ENCODE data around the gene RNF181.

The RNF181 gene

DNA sequence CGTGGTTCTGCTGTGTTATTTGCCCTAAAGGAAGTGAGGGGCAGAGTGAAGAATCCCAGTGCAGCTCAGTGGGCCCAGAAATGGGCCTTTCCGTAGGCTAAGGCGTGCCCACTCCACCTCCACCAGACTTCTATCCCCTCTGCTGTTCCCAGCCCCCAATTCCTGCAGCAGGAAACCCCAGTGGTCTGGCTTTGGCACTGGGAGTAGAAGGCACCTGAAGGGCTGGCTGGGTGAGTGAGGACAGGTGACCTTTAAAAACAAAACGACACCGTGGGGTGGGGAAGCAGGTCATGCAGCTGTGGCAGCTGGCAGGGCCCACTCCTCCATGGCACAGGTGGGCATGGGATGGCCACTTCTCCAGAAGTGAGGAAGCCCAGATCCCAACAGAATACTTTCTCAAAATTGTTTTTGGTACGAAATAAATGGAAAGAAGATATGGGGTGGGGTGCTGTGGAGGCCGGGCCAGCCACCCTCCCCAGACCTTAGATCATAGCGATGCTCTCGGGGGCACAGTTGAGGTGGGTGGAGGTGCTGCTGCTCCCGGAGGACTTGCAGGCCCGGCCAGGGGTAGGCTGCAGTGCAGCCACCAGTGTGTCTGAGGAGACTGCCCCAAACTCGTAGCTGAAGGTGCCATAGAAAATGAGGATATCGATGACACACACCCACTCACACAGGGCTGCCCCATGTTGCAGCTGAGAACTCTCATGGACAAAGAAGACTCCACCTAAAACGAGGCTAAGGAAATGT is 3.2 kb downstream of the RNF181 start:
- no peaks in the 10 kb centered on the region for H3K9me3 ChIP-seq
- TF ChIP-seq CTCF (IDR thresholded peaks at IDR 0.05): no peak
- peaks cover 0 to 63% (median 39%) of the 10 kb centered on the region in 4 donors for H3K4me1 ChIP-seq
- H3K4me3 ChIP-seq: no peak overlapping the region
- no peak for DNase-seq
- H3K36me3 ChIP-seq: peaks cover 6 to 47% (median 24%) of the 10 kb centered on the region in 3 donors
- H3K27me3 ChIP-seq: no peaks in the 10 kb centered on the region
- H3K27ac ChIP-seq: no peak overlapping the region
- intact Hi-C loops (cut with DNase I; ENCODE audit: low total_unique reads): no loop called here

GRCh38 chr2:85599468-85600234 is 4.1 kb downstream of the RNF181 start:
- no peak overlapping the region for H3K27ac ChIP-seq
- no peaks in the 10 kb centered on the region for H3K9me3 ChIP-seq
- no peak for TF ChIP-seq CTCF (IDR thresholded peaks at IDR 0.05)
- DNase-seq: no peak
- peaks cover 6 to 47% (median 24%) of the 10 kb centered on the region in 3 donors for H3K36me3 ChIP-seq
- H3K4me1 ChIP-seq: peaks cover 6 to 66% (median 44%) of the 10 kb centered on the region in 4 donors
- intact Hi-C loops (cut with DNase I; ENCODE audit: low total_unique reads): no loop called here
- no peak overlapping the region for H3K4me3 ChIP-seq
- H3K27me3 ChIP-seq: no peaks in the 10 kb centered on the region

DNA sequence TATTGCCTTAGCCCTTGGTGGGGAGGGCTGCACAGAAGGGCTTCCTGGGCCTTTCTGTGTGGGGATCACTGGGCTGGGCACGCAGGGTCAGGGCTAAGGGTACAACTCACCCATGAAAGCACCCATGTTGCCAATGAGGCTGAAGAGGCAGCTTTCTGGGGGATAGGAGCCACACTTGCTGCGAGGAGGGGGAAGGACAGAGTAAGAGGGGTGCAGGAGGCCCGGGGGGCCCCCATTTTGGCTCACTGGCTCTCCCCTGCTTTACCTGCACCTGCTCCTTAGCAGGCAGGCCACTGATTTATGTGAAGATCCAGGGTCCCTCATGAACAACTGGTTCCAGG is 4.7 kb downstream of the RNF181 start:
- no peak for DNase-seq
- Histone ChIP-seq H3K4me1 (peaks cover 8 to 69% (median 46%) of the 10 kb centered on the region in 4 donors), H3K9me3 (no peaks in the 10 kb centered on the region), H3K27me3 (no peaks in the 10 kb centered on the region), H3K27ac (no peak overlapping the region), H3K36me3 (peaks cover 6 to 47% (median 24%) of the 10 kb centered on the region in 3 donors), H3K4me3 (no peak overlapping the region)
- intact Hi-C loops (cut with DNase I; ENCODE audit: low total_unique reads): no loop called here
- no peak for TF ChIP-seq CTCF (IDR thresholded peaks at IDR 0.05)

- H3K9me3 ChIP-seq: no peaks in the 10 kb centered on the region
- H3K4me1 ChIP-seq: peaks cover 8 to 76% (median 53%) of the 10 kb centered on the region in 4 donors
- peak overlapping the region; percentile 82 to 88 for H3K27ac ChIP-seq
- H3K4me3 ChIP-seq: peak overlapping the region; percentile 69 to 82
- H3K36me3 ChIP-seq: peaks cover 6 to 47% (median 24%) of the 10 kb centered on the region in 3 donors
- DNase-seq: no peak
- H3K27me3 ChIP-seq: no peaks in the 10 kb centered on the region
- intact Hi-C loops (cut with DNase I; ENCODE audit: low total_unique reads): no loop called here
- no peak for TF ChIP-seq CTCF (IDR thresholded peaks at IDR 0.05)
These were observed 5.6 kb downstream of the RNF181 start for GRCh38 chr2:85600951-85601770.

DNA sequence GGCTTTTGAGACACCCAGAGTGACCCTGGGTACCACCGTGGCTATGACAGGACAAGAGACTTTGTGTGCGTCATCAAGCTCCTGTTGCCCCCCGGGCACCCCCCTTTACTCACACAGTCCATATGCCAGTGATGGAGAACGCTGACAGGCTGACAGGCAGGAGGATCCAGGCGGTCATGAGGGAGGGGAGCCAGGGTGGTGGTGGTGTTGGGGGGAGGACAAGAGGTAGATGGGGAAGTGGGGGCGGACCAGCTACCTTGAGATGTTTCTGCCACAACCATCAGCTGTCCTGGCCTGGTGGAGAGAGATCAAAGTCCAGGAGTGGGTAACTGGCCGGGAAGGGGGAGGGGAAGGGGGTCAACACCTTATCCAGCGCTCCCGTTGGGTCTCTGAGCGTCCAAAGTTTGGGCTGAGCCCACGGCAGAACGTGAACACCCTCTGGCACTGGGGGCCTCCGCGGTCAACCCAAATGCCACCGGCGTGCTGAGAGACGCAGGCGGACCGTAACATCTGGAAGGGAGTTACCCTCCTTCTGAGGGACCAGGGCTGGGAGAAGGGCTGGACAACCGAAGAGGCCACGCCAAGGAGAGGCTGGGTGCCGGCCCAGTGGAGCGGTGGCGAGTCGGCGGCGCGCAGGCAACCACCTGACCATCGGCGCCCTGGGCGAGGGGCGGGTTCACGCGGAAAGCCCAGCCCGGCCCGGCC is 6.4 kb downstream of the RNF181 start:
- Histone ChIP-seq H3K9me3 (no peaks in the 10 kb centered on the region), H3K4me1 (peaks cover 8 to 74% (median 51%) of the 10 kb centered on the region in 4 donors), H3K36me3 (peaks cover 6 to 46% (median 20%) of the 10 kb centered on the region in 3 donors), H3K4me3 (peak overlapping the region; percentile 69 to 82), H3K27ac (peak overlapping the region; percentile 82 to 88), H3K27me3 (no peaks in the 10 kb centered on the region)
- no peak for TF ChIP-seq CTCF (IDR thresholded peaks at IDR 0.05)
- intact Hi-C loops (cut with DNase I; ENCODE audit: low total_unique reads): no loop called here
- peak; percentile 77 to 87 for DNase-seq

All from tibial artery (tissue), 4 donors.